Hair follicular keratinocyte (primary cell): Measurements from ENCODE around the gene UTS2. TPM values are rescaled to one million over a fixed set of nuclear protein-coding genes. Genes with fewer than 3 reads are reported as not detected.

Experiments
- total RNA-seq: library from RNA; depleted of rRNA; stranded (reverse); fragments of >200 nt; gene quantifications from 2 replicates; pipeline ENCODE4 v1.2.3, GENCODE V29; 2015

The UTS2 gene, protein sequence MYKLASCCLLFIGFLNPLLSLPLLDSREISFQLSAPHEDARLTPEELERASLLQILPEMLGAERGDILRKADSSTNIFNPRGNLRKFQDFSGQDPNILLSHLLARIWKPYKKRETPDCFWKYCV
- total RNA-seq = not detected in 2 replicates

DNA sequence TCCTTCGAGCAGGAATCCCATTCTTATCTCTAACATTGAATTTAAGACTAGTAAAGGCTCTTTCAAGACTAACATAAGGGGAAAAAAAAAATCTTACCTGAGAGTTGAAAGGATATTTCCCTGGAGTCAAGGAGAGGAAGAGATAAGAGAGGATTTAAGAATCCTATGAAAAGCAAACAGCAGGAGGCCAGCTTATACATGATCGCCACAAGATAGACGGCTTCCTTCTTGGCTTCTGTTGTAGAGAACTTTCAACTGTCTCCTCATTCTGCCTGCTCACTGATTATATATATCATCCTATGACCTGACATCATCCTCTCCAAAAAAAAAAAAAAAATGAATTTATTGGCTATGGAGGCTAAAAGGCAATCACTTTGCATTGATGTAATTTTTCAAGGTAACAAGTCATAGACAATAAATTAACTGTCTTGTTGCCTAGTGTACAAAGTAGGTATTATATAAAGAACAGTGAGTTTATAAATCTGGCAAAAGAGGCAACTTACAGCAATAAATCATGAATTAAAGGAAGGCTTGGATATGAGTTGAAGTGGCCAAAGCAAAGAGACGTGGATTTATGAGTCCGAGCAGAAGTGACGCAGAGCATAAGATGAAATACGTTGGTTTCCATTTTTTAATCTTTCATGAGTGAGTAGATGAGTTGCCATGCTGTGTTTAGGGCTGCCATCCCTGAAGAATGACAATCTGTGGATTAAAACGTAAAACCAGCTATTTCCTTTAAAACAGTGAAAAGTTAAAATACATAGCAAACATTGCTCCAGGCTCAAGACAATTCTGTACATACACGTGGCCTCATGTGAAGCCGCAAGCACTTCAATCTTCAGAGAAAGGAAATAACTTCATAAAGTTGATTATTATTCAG, at the start of gene UTS2:
Gene UTS2, minus strand, starts transcription at position 262 of the 880 bp plus-strand sequence. Its CDS starts 62 bp downstream, at position 200.

Other genes with a start within 250 kb of the UTS2 start
- gene VAMP3, start 81.8 kb downstream of the UTS2 start, total RNA-seq = 99.3 and 121 TPM in 2 replicates
- gene PER3, start 68.8 kb downstream of the UTS2 start, total RNA-seq = 4.4 and 5.8 TPM in 2 replicates
- 0.16 TPM in 1 of 2 replicates, not detected in the other for gene TNFRSF9, start 87.8 kb upstream of the UTS2 start, total RNA-seq
- 287 and 365 TPM in 2 replicates for gene PARK7, start 108.6 kb upstream of the UTS2 start, total RNA-seq
- 53.1 and 148 TPM in 2 replicates for gene ERRFI1, start 173.2 kb upstream of the UTS2 start, total RNA-seq